HepG2 (cell line): ENCODE measurements around the gene PARD3. TPM values are rescaled to one million over a fixed set of nuclear protein-coding genes. Genes with fewer than 3 reads are reported as not detected.

Source experiments
- ATAC-seq: fragments of 200-7000 bp; cut with Tn5 transposase; 3 replicates; pipeline ENCODE4 v1.9.1; 2020; ENCODE audit warnings: mild to moderate bottlenecking, moderate library complexity
- BruUV-seq: library from RNA; stranded (reverse); fragments of 400-500 nt; replicated peaks from 2 replicates; lab custom pipeline; 2021; lab: Mats Ljungman, UMichigan
- CTCF ChIA-PET: fragments of 300-600 bp; formaldehyde crosslinking; extraction: SDS; loops from one replicate; lab custom pipeline; 2021; ENCODE audit warnings: low total read pairs, inconsistent platforms, low intra/inter-chr PET ratio; lab: Yijun Ruan, JAX
- POLR2A ChIA-PET: fragments of 350-600 bp; sonication (Branson Sonifier 250); formaldehyde crosslinking; loops from one replicate; lab custom pipeline; 2020; ENCODE audit warnings: antibody characterized with exemption, inconsistent platforms; lab: Yijun Ruan, JAX
- DNase-seq: peaks from one replicate; pipeline ENCODE4 v3.0.0-alpha.2; 2015; ENCODE audit warnings: low spot score
- FAIRE-seq: peaks from 3 replicates; lab custom pipeline; 2011; peaks lifted over from hg19 to GRCh38; lab: Jason Lieb, UNC
- H2AFZ ChIP-seq: one replicate; pipeline ENCODE4 v1.6.1; 2011; ENCODE audit warnings: low read length, inconsistent platforms
- H3K27ac ChIP-seq: fragments of 300-600 bp; 3 replicates; pipeline ENCODE4 v1.8.0; 2011; ENCODE audit warnings: mixed run types, mild to moderate bottlenecking, mixed read lengths, low read length, inconsistent platforms; ENCODE audit not compliant: insufficient read depth; ENCODE audit errors: extremely low read length
- H3K27me3 ChIP-seq, 2 experiments: fragments of 200-600 bp in 1 of 2; 2 replicates in 1 of 2; 3 replicates in 1 of 2; pipeline versions ENCODE4 v1.6.0 to v1.8.0; 2011; ENCODE audit warnings: low read length in 2 of 2, mild to moderate bottlenecking in 2 of 2, moderate library complexity in 2 of 2, inconsistent platforms in 1 of 2; ENCODE audit not compliant: insufficient read depth in 2 of 2, control insufficient read depth in 1 of 2
- H3K36me3 ChIP-seq, 2 experiments: fragments of 200-600 bp in 1 of 2; replicated peaks in 1 of 2; 2 replicates in 1 of 2; 3 replicates in 1 of 2; pipeline versions ENCODE4 v1.5.1 to v1.8.0; 2011; ENCODE audit warnings: low read length in 2 of 2, inconsistent platforms in 1 of 2; ENCODE audit not compliant: insufficient read depth in 2 of 2, control insufficient read depth in 1 of 2
- H3K4me1 ChIP-seq: 2 replicates; pipeline ENCODE4 v1.5.1; 2012; ENCODE audit warnings: low read length, inconsistent platforms; ENCODE audit not compliant: insufficient read depth
- H3K4me2 ChIP-seq: 2 replicates; pipeline ENCODE4 v1.6.0; 2011; ENCODE audit warnings: low read depth, low read length, inconsistent platforms
- H3K4me3 ChIP-seq, 3 experiments: fragments of 200-600 bp in 1 of 3; sonication (generic), shearing (Covaris generic) in 1 of 3; replicated peaks in 1 of 3; 2 replicates each; pipeline ENCODE4 v1.5.1; 2011 to 2016; ENCODE audit warnings: low read length in 3 of 3, inconsistent platforms in 2 of 3, low read depth in 2 of 3, mild to moderate bottlenecking in 2 of 3, control low read depth in 1 of 3, mixed read lengths in 1 of 3; ENCODE audit not compliant: insufficient read depth in 1 of 3
- H3K79me2 ChIP-seq: one replicate; pipeline ENCODE4 v1.6.1; 2011; ENCODE audit warnings: low read length, inconsistent platforms; ENCODE audit not compliant: insufficient read depth
- H3K9ac ChIP-seq: 2 replicates; pipeline ENCODE4 v1.6.0; 2011; ENCODE audit warnings: mild to moderate bottlenecking, low read depth, low read length, inconsistent platforms; ENCODE audit not compliant: insufficient read depth
- H3K9me3 ChIP-seq: 2 replicates; pipeline ENCODE4 v1.5.1; 2012; ENCODE audit warnings: mild to moderate bottlenecking, low read length
- H4K20me1 ChIP-seq: 2 replicates; pipeline ENCODE4 v1.6.0; 2011; ENCODE audit warnings: inconsistent platforms, mild to moderate bottlenecking, low read length, moderate library complexity; ENCODE audit not compliant: insufficient read depth
- ELF1 ChIP-seq: sonication (generic); formaldehyde crosslinking; IDR thresholded peaks from 2 replicates; pipeline ENCODE4 v1.4.0; 2020; ENCODE audit warnings: missing genetic modification reagents
- HOMEZ ChIP-seq: IDR thresholded peaks from 2 replicates; pipeline ENCODE4 v1.6.1; 2016; ENCODE audit warnings: low read depth
- SRY ChIP-seq: sonication (generic); formaldehyde crosslinking; IDR thresholded peaks from 2 replicates; pipeline ENCODE4 v1.8.0; 2022; ENCODE audit warnings: mild to moderate bottlenecking, missing genetic modification reagents
- ZBTB33 ChIP-seq: sonication (generic); formaldehyde crosslinking; IDR thresholded peaks from 2 replicates; pipeline ENCODE4 v1.4.0; 2020; ENCODE audit warnings: missing genetic modification reagents
- WGBS: methylation state at CpG from one replicate; pipeline ENCODE4 v1.1.6; 2017; ENCODE audit warnings: low lambda C conversion rate; 5-methylcytosine and 5-hydroxymethylcytosine counted together
- in situ Hi-C: cut with HindIII; loops from 2 replicates; pipeline ENCODE4 v1.10.0; 2017; ENCODE audit warnings: low pct_unique_long_range_greater_than_20kb; ENCODE audit not compliant: extremely low pct_ligation_motif_present
- intact Hi-C: fragments of 100-400 bp; cut with micrococcal nuclease; formaldehyde crosslinking; loops from one replicate; pipeline ENCODE4 v1.10.0; 2022; ENCODE audit not compliant: unreplicated experiment
- polyA plus RNA-seq, 8 experiments: library from polyadenylated mRNA; depleted of rRNA in 3 of 8; stranded (reverse) in 7 of 8; unstranded in 1 of 8; fragments of >200 nt; fragmentation: Illumina TruSeq in 4 of 8; extraction: Trizol in 4 of 8; gene quantifications; 2 replicates each; pipeline versions ENCODE4 v1.2.1 to v1.2.3, GENCODE V29; 2011 to 2016; ENCODE audit warnings: low read depth in 4 of 8, missing spikeins in 1 of 8, mixed read lengths in 1 of 8; ENCODE audit not compliant: insufficient read depth in 1 of 8
- total RNA-seq, 5 experiments: library from RNA; depleted of rRNA; stranded (reverse); fragments of >200 nt; fragmentation: Illumina TruSeq; extraction: Trizol; gene quantifications; 2 replicates each; pipeline ENCODE4 v1.2.3, GENCODE V29; 2016; ENCODE audit warnings: low read depth in 1 of 5
- TF ChIP-seq, protein P1 (sequence below), 2 experiments: fragments of 450-650 bp in 1 of 2; sonication (generic) in 1 of 2; formaldehyde crosslinking; IDR thresholded peaks; 2 replicates each; pipeline versions ENCODE4 v1.5.0 to v1.8.0; 2020 to 2022; ENCODE audit warnings: mild to moderate bottlenecking in 1 of 2, missing genetic modification reagents in 1 of 2

The PARD3 gene
- total and polyA plus RNA-seq, 2 of the 13 experiments (the other 11 are each of a cell fraction or from before 2014, with no cell fraction given): 40.9 to 60.0 TPM

- H3K27me3 ChIP-seq: no peaks in the 10 kb centered on the region
- BruUV-seq: no TSS peak
- peaks cover 42% of the 10 kb centered on the region for H3K4me1 ChIP-seq
- H3K36me3 ChIP-seq: no peaks in the 10 kb centered on the region
- FAIRE-seq (no peak), ATAC-seq (no peak), DNase-seq (no peak)
- POLR2A ChIA-PET: interaction anchor here (1.0 kb wide), 1 partner anchor 8 kb away, joined by 3 read pairs; no protein-coding TSS in a partner anchor
- no peaks in the 10 kb centered on the region for H3K79me2 ChIP-seq
- H4K20me1 ChIP-seq: no peaks in the 10 kb centered on the region
- H3K9me3 ChIP-seq: no peaks in the 10 kb centered on the region
- intact Hi-C loops: no loop called here
- no peak overlapping the region for H3K4me2 ChIP-seq
- WGBS: 81% methylated on average over 5 of the region's 5 CpGs
- in situ Hi-C loops: no loop called here
- TF ChIP-seq ZBTB33 (CRISPR knock-in tag) (peak; percentile 25; the same call in 1 of the 2 replicates), ELF1 (CRISPR knock-in tag) (no peak), SRY (CRISPR knock-in tag) (no peak), HOMEZ (0 out of 2 replicates have a peak, but pooled peaks have one; percentile 28)
- TF ChIP-seq, protein P1, sequence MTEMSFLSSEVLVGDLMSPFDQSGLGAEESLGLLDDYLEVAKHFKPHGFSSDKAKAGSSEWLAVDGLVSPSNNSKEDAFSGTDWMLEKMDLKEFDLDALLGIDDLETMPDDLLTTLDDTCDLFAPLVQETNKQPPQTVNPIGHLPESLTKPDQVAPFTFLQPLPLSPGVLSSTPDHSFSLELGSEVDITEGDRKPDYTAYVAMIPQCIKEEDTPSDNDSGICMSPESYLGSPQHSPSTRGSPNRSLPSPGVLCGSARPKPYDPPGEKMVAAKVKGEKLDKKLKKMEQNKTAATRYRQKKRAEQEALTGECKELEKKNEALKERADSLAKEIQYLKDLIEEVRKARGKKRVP (CRISPR knock-in tag; IDR thresholded peaks at IDR 0.05): peak in 1 of 2 experiments; percentile 78; a peak in 2 of 4 replicates
- H3K4me3 ChIP-seq: no peak overlapping the region
- H3K9ac ChIP-seq: no peak overlapping the region
- no peak overlapping the region for H3K27ac ChIP-seq
- CTCF ChIA-PET: no interaction called here
- no peak overlapping the region for H2AFZ ChIP-seq
Observed at GRCh38 chr10:34176351-34176750, 638.7 kb downstream of the PARD3 start.
